Measurements from ENCODE around the gene ANXA10.

DNA sequence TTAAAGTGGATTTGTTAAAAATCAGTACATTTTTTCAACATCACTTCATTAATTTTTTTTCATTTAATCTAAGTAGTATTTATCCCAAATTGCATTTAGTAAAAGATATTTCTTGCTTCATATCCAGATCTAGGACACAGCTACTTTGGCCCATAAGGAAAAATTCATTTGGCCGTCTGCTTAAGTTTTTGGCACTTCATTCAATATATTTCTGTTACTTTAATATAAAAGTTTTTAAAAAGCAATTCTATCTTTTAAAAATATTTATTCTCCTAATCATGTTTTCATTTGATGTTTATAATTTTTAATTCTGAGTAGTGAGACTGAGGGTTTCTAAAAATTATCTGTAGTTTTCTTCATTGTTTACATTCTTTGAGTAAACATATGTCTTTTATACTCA is 28.5 kb downstream of the ANXA10 start:
- TF ChIP-seq, protein P1, sequence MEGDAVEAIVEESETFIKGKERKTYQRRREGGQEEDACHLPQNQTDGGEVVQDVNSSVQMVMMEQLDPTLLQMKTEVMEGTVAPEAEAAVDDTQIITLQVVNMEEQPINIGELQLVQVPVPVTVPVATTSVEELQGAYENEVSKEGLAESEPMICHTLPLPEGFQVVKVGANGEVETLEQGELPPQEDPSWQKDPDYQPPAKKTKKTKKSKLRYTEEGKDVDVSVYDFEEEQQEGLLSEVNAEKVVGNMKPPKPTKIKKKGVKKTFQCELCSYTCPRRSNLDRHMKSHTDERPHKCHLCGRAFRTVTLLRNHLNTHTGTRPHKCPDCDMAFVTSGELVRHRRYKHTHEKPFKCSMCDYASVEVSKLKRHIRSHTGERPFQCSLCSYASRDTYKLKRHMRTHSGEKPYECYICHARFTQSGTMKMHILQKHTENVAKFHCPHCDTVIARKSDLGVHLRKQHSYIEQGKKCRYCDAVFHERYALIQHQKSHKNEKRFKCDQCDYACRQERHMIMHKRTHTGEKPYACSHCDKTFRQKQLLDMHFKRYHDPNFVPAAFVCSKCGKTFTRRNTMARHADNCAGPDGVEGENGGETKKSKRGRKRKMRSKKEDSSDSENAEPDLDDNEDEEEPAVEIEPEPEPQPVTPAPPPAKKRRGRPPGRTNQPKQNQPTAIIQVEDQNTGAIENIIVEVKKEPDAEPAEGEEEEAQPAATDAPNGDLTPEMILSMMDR (conservative IDR thresholded peaks at IDR 0.05; ENCODE audit: low read depth in 2 of 2) = no peak
- TF ChIP-seq EZH2 (IDR thresholded peaks at IDR 0.05; ENCODE audit: low read depth, unreplicated experiment) (no peak), POLR2AphosphoS5 (IDR thresholded peaks at IDR 0.05; ENCODE audit: low read depth) (no peak)

All from GM23338 (cell line).